ENCODE results near the gene RABGAP1L.

DNA sequence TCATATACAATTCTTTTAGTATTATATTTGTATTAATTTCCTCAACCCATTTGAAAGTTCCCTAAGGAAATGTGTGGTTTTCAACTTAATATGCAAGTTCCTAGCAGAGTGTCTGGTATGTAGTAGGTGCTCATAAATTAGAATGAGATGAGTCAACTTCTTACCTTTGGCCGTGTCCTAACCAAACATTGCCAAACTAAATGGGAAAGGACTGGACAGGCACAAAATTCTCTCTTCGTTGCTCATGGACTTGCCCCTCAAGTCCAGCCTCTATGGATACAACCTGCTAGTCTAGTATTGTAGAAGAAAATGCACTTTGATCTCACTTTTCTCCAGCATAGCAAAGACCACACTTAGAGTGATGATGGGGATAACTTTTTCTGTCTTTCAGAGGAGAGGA lies 875.5 kb downstream of the RABGAP1L start:
- TF ChIP-seq POLR2A (IDR thresholded peaks at IDR 0.05; ENCODE audit: low read depth, low read length) = no peak
- no peak for TF ChIP-seq POLR2AphosphoS5 (IDR thresholded peaks at IDR 0.05; ENCODE audit: low read depth, low read length)
- TF ChIP-seq TAF1 (IDR thresholded peaks at IDR 0.05; ENCODE audit: low read depth, low read length) = no peak
- TF ChIP-seq SPI1 (IDR thresholded peaks at IDR 0.05; ENCODE audit: low read depth, low read length) = no peak
- no peak for TF ChIP-seq PAX5 (IDR thresholded peaks at IDR 0.05; ENCODE audit: insufficient read depth, low read length, severe bottlenecking)
